Hindlimb muscle (tissue), 1 donor: Measurements from ENCODE around the gene ARHGEF17. TPM values are rescaled to one million over a fixed set of nuclear protein-coding genes. Genes with fewer than 3 reads are reported as not detected.

Experiments
- DNase-seq: peaks from one replicate; pipeline ENCODE4 v3.0.0-alpha.2; 2013
- polyA plus RNA-seq: library from polyadenylated mRNA; unstranded; fragments of 120-200 nt; gene quantifications from one replicate; pipeline ENCODE4 v1.2.1, GENCODE V29; 2013; ENCODE audit not compliant: insufficient read length

Gene ARHGEF17
- polyA plus RNA-seq, 1 donor = 60.3 TPM

GRCh38 chr11:73382183-73382582 is 74.1 kb downstream of the ARHGEF17 start:
- DNase-seq = no peak

GRCh38 chr11:73382747-73383146 is 74.7 kb downstream of the ARHGEF17 start:
- no peak for DNase-seq

DNA sequence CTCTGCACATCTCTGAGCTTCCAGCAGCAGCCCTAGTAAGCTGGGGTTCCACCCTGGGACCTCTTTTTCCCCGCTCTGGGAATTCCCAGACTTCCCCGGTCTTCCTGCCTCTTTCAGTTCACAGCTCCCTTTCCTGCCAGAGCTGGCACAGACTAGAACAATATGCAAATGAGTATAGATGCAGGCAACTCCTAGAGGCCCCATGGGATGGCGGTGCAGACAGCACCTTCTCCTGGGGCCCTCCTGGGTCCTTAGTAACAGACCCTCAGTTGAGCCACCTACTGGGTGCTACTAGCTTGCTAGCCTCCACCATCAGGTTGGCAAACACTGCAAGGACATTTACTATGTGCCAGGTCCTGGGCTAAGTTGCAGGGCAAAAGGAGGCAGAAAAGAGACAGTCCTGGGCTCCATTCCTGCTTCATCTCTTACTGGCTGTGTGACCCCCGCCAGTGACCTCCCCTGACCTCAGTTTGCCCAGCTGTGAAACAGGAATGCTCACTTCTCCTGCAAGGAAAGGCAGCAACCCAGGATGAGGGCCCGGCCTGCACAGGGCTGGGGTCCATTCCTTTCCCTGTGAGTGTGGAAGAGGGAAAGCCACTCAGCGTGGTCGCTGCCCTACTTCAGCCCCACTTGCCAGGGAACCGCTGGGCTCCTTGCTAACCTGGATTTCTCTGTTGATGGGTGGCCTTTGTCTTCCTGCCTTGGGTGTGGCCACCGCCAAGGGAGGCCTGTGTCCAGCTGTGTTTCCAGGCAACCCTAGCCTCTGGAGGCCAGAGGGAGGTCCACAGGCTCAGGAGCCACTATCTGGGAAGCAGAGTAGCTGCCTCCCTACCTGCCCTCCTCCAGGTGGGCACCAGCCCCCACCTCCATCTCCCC is 75.4 kb downstream of the ARHGEF17 start:
- DNase-seq = no peak

GRCh38 chr11:73384125-73384441 is 76.0 kb downstream of the ARHGEF17 start:
- no peak for DNase-seq

- DNase-seq = no peak
These were observed 76.4 kb downstream of the ARHGEF17 start for GRCh38 chr11:73384531-73384871.

DNA sequence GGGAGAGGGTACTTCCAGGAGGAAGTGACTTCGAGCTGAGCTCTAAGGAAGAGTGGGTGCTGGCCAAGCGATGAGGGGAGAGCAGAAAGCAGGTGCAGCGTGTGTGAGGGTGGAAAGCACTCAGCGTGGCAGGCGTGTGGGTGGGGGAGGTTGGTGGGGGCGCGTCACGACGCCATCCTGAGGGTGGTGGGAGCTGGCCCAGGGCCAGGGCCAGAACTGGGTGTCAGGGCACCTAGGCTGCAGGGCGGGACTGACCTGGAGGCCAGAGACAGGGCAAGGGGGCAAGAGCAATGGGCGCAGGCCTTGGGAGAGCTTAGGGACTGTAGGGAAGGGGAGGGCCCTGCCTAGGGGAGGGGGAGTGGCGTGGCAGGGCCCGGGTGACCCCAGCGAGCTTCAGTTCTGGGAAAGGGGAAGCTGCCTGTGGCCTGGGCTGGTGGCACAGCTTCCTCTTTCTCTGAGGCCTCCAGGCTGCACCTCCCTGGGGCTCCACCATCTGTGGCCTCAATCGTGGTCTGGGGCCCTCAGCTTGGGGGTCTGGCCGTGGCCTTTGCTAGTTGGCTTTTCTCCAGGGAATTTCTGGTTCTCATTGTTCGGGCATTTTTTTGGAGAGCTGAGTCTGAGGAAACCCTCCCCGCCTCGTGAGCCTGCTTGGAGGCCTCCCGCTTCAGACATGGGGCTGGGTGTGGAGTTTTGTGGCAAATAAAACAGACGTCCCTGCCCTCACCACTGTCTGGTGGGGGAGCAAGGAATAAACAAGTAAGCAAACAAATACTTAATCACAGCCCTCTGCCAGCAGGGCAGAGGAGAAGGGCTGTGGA is 77.0 kb downstream of the ARHGEF17 start:
- no peak for DNase-seq

DNA sequence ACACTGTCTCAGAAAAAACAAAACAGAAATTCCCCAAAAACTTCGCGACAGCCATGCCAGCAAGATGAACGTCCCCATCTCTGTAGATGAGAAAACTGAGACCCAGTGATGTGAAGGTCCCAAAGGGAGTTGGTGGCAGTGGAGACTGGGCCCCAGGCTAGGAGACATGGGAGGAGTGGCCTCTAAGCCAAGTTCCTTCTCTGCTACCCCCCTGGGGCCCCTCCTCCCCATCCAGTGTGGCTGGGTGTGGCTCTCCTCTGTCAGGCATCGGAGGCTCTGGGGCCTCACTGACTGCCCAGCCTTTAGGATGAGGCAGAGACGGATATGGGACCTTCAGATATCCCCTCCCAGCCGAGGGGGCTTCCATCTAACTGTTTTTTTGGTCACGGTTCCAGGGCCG is 77.9 kb downstream of the ARHGEF17 start:
- DNase-seq = no peak

DNA sequence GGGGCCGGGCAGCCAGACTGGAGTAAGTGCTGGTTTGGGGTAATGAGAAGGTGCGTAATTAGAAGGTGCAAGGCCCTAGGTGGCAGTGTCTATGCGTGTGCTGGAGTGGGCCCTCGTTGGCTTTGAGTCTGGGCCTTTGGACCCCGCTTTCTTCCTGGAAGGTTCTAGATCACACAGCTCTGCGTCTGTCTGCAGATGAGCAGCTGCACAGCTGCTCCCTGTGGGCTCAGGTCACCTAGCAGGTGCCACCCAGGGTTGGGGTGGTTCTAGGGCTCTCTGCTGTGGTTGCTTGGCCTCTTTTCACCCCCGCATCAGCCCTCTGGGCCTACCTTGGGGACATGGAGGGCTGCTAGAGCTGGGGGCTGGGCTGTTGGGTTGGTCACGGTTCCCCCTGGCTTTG is 78.5 kb downstream of the ARHGEF17 start:
- no peak for DNase-seq

DNA sequence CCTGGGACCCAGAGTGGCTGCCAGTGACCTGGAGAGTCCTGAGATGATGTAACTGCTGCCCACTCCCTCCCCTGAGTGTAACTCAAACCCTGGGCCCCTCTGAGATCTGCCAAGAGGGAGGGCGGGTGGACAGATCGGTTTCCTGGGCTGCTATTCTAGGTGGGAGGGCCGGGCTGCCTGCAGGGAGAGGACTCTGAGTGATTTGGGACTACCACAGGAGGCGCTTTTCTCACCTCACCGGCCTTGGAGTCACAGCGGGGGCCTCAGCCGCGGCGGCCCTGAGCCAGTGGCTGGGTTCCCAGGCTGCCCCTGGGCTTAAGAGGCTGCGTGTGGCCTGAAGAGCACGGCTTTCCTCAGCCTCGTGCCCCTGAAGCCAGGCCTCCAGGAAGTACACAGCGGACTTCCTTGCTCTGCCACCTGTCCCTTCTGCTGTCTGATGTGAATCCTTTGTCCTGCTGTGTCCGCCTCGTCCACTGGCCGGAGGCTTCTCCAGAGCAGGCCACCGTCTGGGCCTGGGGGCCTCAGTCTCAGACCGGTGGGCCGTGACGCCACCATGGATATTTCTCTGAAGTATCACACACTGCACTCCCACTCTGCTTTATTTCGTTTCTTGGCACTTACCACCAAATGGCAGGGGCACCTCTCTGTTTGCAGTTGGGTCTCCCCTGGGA is 79.7 kb downstream of the ARHGEF17 start:
- no peak for DNase-seq

- no peak for DNase-seq
These were observed 80.4 kb downstream of the ARHGEF17 start for GRCh38 chr11:73388265-73389133.

- no peak for DNase-seq
These were observed 81.1 kb downstream of the ARHGEF17 start for GRCh38 chr11:73389134-73389525.

DNA sequence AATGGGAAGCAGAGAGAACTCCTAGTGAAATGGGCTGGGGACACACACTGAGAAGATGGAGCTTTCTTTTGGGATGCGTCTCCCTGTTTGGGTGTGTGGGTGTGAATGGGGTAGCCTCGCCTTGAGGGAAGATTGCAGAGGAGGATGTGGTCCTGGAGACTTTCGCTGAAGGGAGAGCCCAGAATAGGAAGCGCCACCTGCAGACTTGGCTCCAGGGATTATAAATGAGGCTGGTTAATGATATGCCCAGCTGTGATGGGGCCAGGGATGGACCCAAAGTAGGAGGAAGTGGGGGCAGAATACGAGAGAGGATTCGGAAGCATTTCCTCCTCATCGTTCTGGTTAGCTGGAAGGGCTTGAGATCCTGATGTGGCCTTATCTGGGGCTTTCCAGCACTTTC is 81.8 kb downstream of the ARHGEF17 start:
- no peak for DNase-seq

DNA sequence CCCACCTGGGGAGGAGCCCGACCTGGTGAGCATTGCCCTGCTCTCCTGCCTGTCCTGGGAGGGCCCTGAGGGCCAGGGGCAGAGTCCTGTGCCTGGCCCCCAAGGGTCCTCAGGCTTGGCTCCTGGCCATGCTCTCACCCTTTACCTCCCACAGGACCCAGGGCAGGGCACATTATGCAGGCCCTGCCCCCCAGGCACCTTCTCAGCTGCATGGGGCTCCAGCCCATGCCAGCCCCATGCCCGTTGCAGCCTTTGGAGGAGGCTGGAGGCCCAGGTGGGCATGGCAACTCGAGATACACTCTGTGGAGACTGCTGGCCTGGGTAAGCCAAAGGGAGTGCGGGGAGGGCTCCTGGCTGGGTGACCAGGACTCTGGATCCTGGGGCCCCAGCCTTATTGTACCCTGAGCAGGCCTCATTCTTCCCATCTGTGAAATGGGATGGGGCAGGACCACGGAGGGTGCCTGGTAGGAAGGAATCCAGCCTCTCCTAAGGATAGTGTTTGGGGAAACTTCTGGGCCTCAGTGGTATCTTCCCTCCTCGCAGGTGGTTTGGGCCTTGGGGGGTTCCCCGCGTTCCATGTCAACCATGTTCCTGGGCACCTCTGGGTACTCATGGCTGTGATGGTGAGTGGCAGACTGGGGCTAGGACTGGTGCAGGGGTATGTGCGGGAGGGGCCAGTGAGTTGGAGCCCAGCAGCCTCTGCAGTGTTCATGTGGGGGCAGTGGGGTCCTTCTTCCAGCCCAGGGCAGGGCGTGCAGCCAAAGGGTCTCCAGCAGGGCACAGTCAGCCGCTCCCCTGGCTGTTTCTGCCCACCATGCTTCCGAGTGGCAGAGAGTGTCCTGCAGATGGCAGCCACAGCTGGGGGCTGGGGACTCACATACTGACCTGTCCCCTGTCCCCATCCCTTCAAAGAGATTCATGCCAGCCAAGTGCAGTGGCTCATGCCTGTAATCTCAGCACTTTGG is 82.8 kb downstream of the ARHGEF17 start:
- DNase-seq = no peak

GRCh38 chr11:73391665-73392064 is 83.6 kb downstream of the ARHGEF17 start:
- no peak for DNase-seq

GRCh38 chr11:73392108-73393010 is 84.3 kb downstream of the ARHGEF17 start:
- no peak for DNase-seq

DNA sequence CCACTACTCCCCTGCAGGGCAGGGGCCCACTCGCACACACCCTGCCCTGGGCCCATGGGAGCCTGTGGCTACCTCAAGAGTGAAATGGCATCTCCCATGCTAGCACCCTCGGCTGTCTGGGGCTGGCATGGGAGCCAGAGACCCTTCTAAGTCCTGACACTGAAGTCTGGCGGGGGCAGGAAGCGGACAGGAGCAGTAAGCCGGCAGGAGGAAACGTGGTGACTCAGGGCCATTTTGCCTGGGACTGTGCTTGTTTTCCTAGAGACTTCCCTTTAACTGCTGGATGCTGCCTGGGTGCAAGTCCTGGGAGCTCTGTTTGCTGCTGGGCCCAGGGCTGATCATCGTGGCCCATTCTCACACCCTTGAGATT is 84.9 kb downstream of the ARHGEF17 start:
- DNase-seq = no peak

- DNase-seq = peak; percentile 74
These were observed 85.7 kb downstream of the ARHGEF17 start for GRCh38 chr11:73393479-73394415.

DNA sequence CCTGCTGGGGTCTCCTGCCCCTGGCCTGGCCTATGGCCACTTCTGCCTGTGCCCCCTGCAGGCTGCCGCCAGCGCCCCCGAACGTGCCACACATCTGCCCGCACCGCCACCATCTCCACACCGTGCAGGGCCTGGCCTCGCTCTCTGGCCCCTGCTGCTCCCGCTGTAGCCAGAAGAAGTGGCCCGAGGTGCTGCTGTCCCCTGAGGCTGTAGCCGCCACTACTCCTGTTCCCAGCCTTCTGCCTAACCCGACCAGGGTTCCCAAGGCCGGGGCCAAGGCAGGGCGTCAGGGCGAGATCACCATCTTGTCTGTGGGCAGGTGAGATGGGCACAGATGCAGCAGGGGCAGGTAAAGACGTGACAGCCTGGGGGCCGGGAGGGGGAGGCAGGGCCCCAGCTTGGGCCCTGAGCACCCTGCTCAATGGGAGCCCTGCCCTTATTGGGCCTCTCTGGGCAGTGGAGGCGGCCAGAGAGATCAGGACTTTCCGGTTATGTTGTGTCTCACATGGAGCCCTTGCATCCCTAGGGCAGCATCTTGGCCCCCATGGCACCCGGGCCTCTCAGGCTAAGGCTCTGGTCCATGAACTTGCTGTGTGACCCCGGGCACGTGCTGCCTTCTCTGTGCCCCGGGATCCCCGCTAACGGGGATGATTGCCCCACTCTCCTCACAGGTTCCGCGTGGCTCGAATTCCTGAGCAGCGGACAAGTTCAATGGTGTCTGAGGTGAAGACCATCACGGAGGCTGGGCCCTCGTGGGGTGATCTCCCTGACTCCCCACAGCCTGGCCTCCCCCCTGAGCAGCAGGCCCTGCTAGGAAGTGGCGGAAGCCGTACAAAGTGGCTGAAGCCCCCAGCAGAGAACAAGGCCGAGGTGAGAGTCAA is 86.6 kb downstream of the ARHGEF17 start:
- no peak for DNase-seq
